Thoracic aorta (tissue), 2 donors: ENCODE measurements around the gene CDK1. TPM values are rescaled to one million over a fixed set of nuclear protein-coding genes. Genes with fewer than 3 reads are reported as not detected.
A peak's percentile ranks its signal among the peaks of the same experiment; 100 is the strongest.

Experiments
- ATAC-seq: fragments of 150-250 bp; one replicate; pipeline ENCODE4 v1.8.0; 2017; ENCODE audit warnings: low read depth; ENCODE audit not compliant: insufficient number of reproducible peaks, low FRiP score
- DNase-seq: peaks from one replicate; pipeline ENCODE4 v3.0.0-alpha.2; 2020; ENCODE audit warnings: low spot score
- H3K27ac ChIP-seq, 2 donors: fragments of 200-600 bp; sonication (generic); 1 replicate in 1 of 2; 2 replicates in 1 of 2; pipeline ENCODE4 v1.5.1; 2016; ENCODE audit warnings: mild to moderate bottlenecking in 2 of 2, moderate library complexity in 2 of 2
- H3K27me3 ChIP-seq: fragments of 200-600 bp; sonication (generic); replicated peaks from 2 replicates; pipeline ENCODE4 v1.6.0; 2016; ENCODE audit warnings: mild to moderate bottlenecking; ENCODE audit not compliant: insufficient read depth
- H3K36me3 ChIP-seq: fragments of 200-600 bp; sonication (generic); one replicate; pipeline ENCODE4 v1.5.1; 2016
- H3K4me1 ChIP-seq, 2 donors: fragments of 200-600 bp; sonication (generic); 1 replicate in 1 of 2; 2 replicates in 1 of 2; pipeline versions ENCODE4 v1.5.1 to v1.6.0; 2016; ENCODE audit warnings: low read depth in 2 of 2, mild to moderate bottlenecking in 1 of 2; ENCODE audit not compliant: control insufficient read depth in 1 of 2
- H3K4me3 ChIP-seq: fragments of 200-600 bp; sonication (generic); 2 replicates; pipeline ENCODE4 v1.5.1; 2016; ENCODE audit warnings: mild to moderate bottlenecking
- H3K9me3 ChIP-seq: fragments of 200-600 bp; sonication (generic); 2 replicates; pipeline ENCODE4 v1.5.1; 2016
- CTCF ChIP-seq: fragments of 200-600 bp; sonication (generic); IDR thresholded peaks from one replicate; pipeline ENCODE4 v1.5.1; 2019; ENCODE audit warnings: antibody characterized with exemption
- total RNA-seq, 2 donors: library from RNA; depleted of rRNA; stranded (reverse); fragments of >200 nt; gene quantifications; one replicate each; pipeline versions ENCODE4 v1.1.0 to v1.2.3, GENCODE V29; 2016

Gene CDK1
- total RNA-seq, 2 donors from 2014 or later: 0.71 to 2.0 TPM

GRCh38 chr10:60806921-60807320, 28.6 kb downstream of the CDK1 start:
- no peaks in the 10 kb centered on the region for H3K36me3 ChIP-seq
- H3K27me3 ChIP-seq: no peaks in the 10 kb centered on the region
- no peak for TF ChIP-seq CTCF
- DNase-seq (no peak), ATAC-seq (no peak)
- no peaks in the 10 kb centered on the region for H3K9me3 ChIP-seq
- H3K4me3 ChIP-seq: no peak overlapping the region
- peaks cover 3 to 9% of the 10 kb centered on the region in 2 donors for H3K4me1 ChIP-seq
- H3K27ac ChIP-seq: no peak overlapping the region

DNA sequence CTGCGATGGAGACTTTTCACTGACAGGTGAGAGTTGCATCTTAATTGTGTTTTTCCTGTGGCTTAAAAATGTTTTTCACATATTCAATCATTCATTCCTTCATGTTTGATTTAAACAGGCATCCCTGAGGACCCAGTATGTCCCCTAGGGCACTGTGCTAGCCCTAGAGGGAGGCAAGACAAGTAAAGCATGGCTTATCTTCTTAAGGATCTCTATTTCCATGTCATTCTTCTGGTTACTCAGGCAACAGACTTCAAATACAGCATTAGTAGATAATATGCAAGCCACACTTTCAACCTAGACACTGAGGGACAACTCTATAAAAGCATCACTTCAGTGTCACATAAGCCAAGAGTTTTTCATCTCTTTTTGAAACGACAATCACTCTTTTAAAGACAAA, 29.2 kb downstream of the CDK1 start:
- no peaks in the 10 kb centered on the region for H3K9me3 ChIP-seq
- no peak for TF ChIP-seq CTCF
- no peak overlapping the region for H3K4me3 ChIP-seq
- peaks cover 3 to 9% of the 10 kb centered on the region in 2 donors for H3K4me1 ChIP-seq
- H3K27me3 ChIP-seq: no peaks in the 10 kb centered on the region
- ATAC-seq (no peak), DNase-seq (no peak)
- no peak overlapping the region for H3K27ac ChIP-seq
- no peaks in the 10 kb centered on the region for H3K36me3 ChIP-seq

DNA sequence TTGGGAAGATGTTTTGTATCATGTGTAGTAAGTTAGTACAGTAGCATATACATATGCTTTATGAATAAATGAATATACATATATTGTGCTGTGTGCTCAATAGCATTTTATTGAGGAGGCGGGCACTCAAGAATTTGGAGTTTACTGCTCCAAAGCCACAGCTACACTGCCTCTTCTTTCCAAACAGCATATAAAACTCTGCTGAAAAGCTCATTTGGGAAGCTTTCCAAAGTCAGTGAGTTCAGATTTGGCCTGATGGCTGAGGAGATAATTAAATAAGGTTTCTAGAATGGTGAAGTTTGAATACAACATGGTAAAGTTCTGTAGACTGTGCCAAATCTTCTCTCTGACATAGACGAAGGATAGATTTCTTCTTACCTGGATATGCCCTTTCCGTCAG, 29.8 kb downstream of the CDK1 start:
- Histone ChIP-seq H3K27me3 (no peaks in the 10 kb centered on the region), H3K27ac (no peak overlapping the region), H3K36me3 (no peaks in the 10 kb centered on the region), H3K9me3 (no peaks in the 10 kb centered on the region), H3K4me1 (peaks cover 3 to 9% of the 10 kb centered on the region in 2 donors), H3K4me3 (no peak overlapping the region)
- TF ChIP-seq CTCF: no peak
- DNase-seq: no peak
- no peak for ATAC-seq

DNA sequence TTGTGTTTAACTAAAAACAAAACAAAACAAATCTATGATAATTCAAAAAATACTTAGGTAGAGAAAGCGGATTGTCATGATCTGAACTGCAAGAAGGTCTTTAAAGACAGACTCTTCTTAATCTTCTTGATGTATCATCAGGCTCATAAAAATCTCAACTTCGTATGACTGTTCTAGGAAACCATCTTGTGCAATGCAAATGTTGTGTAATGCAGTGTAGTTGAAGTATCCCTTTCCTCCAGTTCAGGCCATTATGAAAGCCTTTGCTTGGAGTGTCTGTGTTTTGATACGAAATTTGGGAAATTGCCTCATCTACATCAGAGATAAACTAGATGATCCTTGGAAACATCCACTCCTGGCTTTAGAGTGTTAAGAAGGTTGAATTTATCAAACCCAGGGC, 30.9 kb downstream of the CDK1 start:
- H3K27me3 ChIP-seq: no peaks in the 10 kb centered on the region
- no peak for ATAC-seq
- H3K9me3 ChIP-seq: no peaks in the 10 kb centered on the region
- H3K4me3 ChIP-seq: no peak overlapping the region
- no peak for TF ChIP-seq CTCF
- H3K27ac ChIP-seq: no peak overlapping the region
- H3K4me1 ChIP-seq: peaks cover 3 to 9% of the 10 kb centered on the region in 2 donors
- no peak for DNase-seq
- H3K36me3 ChIP-seq: no peaks in the 10 kb centered on the region

- Histone ChIP-seq H3K27me3 (no peaks in the 10 kb centered on the region), H3K36me3 (no peaks in the 10 kb centered on the region), H3K9me3 (no peaks in the 10 kb centered on the region), H3K4me1 (peaks cover 3 to 9% of the 10 kb centered on the region in 2 donors), H3K27ac (no peak overlapping the region), H3K4me3 (no peak overlapping the region)
- DNase-seq: no peak
- ATAC-seq: peak; percentile 69
- TF ChIP-seq CTCF: no peak
Measured at GRCh38 chr10:60810437-60811182, 32.3 kb downstream of the CDK1 start.
